ENCODE results near the gene PNPLA2.

Gene PNPLA2

GRCh38 chr11:804599-804964 is 14.1 kb upstream of the PNPLA2 start:
- no peak for TF ChIP-seq SNAI2 (CRISPR knock-in tag; IDR thresholded peaks at IDR 0.05)
- TF ChIP-seq ZNF70 (CRISPR knock-in tag; IDR thresholded peaks at IDR 0.05) = no peak
- TF ChIP-seq ZFP3 (CRISPR knock-in tag; IDR thresholded peaks at IDR 0.05) = no peak
- no peak for TF ChIP-seq PATZ1 (CRISPR knock-in tag; IDR thresholded peaks at IDR 0.05; ENCODE audit: borderline replicate concordance)
- TF ChIP-seq CSRNP3 (CRISPR knock-in tag; IDR thresholded peaks at IDR 0.05) = no peak
- TF ChIP-seq TSHZ2 (CRISPR knock-in tag; IDR thresholded peaks at IDR 0.05) = no peak
- TF ChIP-seq BACH2 (CRISPR knock-in tag; IDR thresholded peaks at IDR 0.05; ENCODE audit: borderline replicate concordance) = no peak
- TF ChIP-seq TCF4 (CRISPR knock-in tag; IDR thresholded peaks at IDR 0.05; ENCODE audit: borderline replicate concordance) = no peak
- no peak for TF ChIP-seq PPARA (CRISPR knock-in tag; IDR thresholded peaks at IDR 0.05; ENCODE audit: borderline replicate concordance)
- TF ChIP-seq ZNF8 (CRISPR knock-in tag; IDR thresholded peaks at IDR 0.05) = no peak
- no peak for TF ChIP-seq CREB5 (CRISPR knock-in tag; IDR thresholded peaks at IDR 0.05; ENCODE audit: low read depth)
- ATAC-seq = no peak; the same call in 2 of the 3 replicates

GRCh38 chr11:808427-809286 is 10.1 kb upstream of the PNPLA2 start:
- peak; percentile 76 for ATAC-seq
- TF ChIP-seq OSR1 (CRISPR knock-in tag; IDR thresholded peaks at IDR 0.05) (no peak), CSRNP3 (CRISPR knock-in tag; IDR thresholded peaks at IDR 0.05) (no peak), POU6F1 (CRISPR knock-in tag; IDR thresholded peaks at IDR 0.05; ENCODE audit: borderline replicate concordance, low read depth) (no peak), RARB (CRISPR knock-in tag; IDR thresholded peaks at IDR 0.05) (no peak), ZFP30 (CRISPR knock-in tag; IDR thresholded peaks at IDR 0.05) (no peak), GLIS3 (CRISPR knock-in tag; IDR thresholded peaks at IDR 0.05) (no peak), TCF4 (CRISPR knock-in tag; IDR thresholded peaks at IDR 0.05; ENCODE audit: borderline replicate concordance) (no peak), PPARA (CRISPR knock-in tag; IDR thresholded peaks at IDR 0.05; ENCODE audit: borderline replicate concordance) (no peak), TSHZ2 (CRISPR knock-in tag; IDR thresholded peaks at IDR 0.05) (no peak), ESRRG (CRISPR knock-in tag; IDR thresholded peaks at IDR 0.05) (no peak), PATZ1 (CRISPR knock-in tag; IDR thresholded peaks at IDR 0.05; ENCODE audit: borderline replicate concordance) (no peak), ARNTL (CRISPR knock-in tag; IDR thresholded peaks at IDR 0.05; ENCODE audit: borderline replicate concordance, low read depth) (no peak), ZNF70 (CRISPR knock-in tag; IDR thresholded peaks at IDR 0.05) (no peak), ZNF565 (CRISPR knock-in tag; conservative IDR thresholded peaks at IDR 0.05; ENCODE audit: low read depth) (no peak), SNAI2 (CRISPR knock-in tag; IDR thresholded peaks at IDR 0.05) (no peak), ZC3H10 (CRISPR knock-in tag; IDR thresholded peaks at IDR 0.05) (no peak), BACH2 (CRISPR knock-in tag; IDR thresholded peaks at IDR 0.05; ENCODE audit: borderline replicate concordance) (no peak)
